ENCODE results near the gene TTC9B.
"Not testable (repeated sequence)": the region's sequence is repeated elsewhere in the genome, so short reads cannot be mapped to it uniquely, and the experiment has no call there.

Gene TTC9B

DNA sequence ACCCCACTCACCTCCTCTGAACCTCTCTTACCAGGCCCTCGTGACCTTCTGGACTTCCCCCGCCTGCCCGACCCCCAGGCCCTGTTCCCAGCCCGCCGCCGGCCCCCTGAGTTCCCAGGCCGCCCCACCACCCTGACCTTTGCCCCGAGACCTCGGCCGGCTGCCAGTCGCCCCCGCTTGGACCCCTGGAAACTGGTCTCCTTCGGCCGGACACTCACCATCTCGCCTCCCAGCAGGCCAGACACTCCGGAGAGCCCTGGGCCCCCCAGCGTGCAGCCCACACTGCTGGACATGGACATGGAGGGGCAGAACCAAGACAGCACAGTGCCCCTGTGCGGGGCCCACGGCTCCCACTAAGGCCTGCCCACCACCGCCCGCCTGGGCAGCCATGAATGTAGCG is 3.2 kb downstream of the TTC9B start:
- no peak for DNase-seq (ENCODE audit: low spot score)

DNA sequence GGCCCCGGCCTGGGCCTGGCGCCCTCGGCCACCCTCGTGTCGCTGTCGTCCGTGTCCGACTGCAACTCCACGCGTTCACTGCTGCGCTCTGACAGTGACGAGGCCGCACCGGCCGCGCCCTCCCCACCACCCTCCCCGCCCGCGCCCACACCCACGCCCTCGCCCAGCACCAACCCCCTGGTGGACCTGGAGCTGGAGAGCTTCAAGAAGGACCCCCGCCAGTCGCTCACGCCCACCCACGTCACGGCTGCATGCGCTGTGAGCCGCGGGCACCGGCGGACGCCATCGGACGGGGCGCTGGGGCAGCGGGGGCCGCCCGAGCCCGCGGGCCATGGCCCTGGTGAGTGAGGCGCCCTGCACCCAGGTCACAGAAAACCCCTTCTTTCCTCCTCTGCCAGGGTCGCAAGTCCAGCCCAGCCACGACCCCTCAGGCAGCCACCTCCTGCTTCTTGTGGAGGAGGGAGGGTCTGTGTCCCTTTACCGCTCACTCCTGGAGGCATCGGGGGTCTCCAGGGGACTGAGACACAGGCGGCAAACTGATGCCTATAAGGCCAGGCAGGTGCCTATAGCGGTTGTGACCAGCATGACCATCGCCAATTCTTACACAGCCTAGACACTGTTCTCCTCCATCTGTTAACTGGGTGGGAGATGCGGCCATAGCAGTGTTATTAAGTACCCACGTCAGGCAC is 4.2 kb downstream of the TTC9B start:
- DNase-seq (ENCODE audit: low spot score) = no peak

DNA sequence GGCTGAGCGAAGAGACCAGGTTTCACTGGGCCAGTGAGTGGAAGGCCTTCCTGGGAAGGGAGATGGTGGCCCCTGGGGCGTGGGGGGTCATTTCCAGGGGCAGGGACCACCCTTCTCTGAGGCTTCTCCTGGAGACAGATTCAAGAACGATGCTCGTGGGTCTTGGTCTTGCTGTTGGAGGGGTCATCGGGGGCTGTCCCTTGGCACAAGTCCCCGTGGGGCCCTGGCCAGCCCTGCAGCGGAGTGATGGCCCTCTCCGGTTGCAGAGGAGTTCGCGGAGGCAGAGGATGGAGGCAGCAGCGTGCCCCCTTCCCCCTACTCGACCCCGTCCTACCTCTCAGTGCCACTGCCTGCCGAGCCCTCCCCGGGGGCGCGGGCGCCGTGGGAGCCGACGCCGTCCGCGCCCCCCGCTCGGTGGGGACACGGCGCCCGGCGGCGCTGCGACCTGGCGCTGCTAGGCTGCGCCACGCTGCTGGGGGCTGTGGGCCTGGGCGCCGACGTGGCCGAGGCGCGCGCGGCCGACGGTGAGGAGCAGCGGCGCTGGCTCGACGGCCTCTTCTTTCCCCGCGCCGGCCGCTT is 4.8 kb downstream of the TTC9B start:
- DNase-seq (ENCODE audit: low spot score) = no peak

DNA sequence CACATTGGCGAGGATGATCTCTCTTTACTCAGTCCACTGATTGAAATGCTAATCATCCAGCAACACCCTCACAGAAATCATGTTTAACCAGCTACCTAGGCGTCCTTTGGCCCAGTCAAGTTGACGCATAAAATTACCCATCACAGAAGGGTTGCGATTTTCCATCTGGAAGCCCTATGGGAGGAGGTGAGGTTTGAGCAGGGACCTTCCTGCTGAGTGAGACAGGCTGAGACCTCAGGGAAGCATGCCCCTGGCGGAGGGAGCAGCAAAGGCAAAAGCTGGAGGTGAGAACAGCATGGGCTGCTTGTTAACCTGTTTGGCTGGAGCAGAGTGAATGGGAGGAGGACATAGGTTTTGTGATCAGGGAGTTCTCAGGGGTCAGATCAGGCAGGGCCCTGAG is 7.3 kb downstream of the TTC9B start:
- no peak for DNase-seq (ENCODE audit: low spot score)

DNA sequence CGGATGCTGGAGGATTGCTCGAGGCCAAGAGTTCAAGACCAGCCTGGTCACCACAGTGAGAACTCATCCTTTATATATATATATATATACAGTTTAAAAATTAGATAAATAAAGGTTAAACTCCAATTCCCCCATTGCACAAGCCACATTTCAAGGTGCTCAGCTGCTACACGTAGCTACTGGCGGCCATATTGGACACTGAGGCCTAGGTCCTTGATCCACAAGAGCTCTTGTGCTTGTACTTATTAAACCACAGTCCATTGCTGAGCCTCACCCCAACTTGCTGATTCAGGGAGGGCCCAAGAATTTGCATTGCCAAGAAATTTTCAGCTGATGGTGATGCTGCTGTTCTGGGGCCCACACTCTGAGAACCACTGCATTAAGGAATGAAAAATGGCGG is 9.6 kb downstream of the TTC9B start:
- DNase-seq (ENCODE audit: low spot score) = no peak

DNA sequence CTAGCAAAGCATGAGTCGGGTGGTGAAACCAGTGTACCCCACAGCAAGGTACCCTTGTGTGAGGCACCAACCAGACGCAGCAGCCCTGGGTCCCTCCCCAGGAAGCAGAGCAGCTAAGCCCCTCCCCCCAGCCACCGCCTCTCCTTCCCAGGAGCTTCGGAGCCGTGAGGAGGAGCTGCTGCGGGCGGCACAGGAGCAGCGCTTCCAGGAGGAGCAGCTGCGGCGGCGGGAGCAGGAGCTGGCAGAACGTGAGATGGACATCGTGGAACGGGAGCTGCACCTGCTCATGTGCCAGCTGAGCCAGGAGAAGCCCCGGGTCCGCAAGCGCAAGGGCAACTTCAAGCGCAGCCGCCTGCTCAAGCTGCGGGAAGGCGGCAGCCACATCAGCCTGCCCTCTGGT is 12.4 kb downstream of the TTC9B start:
- no peak for DNase-seq (ENCODE audit: low spot score)

DNA sequence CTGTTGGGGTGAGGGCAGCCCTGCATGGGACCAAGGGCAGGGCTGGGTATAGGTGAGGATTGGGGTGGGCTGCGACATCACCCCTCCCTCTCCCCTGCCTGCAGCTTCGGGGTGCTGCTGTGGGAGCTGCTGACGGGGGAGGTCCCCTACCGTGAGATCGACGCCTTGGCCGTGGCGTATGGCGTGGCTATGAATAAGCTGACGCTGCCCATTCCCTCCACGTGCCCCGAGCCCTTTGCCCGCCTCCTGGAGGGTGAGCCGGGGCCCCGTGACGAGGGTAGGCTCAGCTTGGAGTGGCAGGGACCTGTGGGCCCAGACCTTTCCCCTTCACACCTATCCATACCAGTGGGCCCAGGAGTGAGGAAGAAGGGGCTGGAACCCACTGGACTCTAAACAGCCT is 13.8 kb downstream of the TTC9B start:
- no peak for DNase-seq (ENCODE audit: low spot score)

DNA sequence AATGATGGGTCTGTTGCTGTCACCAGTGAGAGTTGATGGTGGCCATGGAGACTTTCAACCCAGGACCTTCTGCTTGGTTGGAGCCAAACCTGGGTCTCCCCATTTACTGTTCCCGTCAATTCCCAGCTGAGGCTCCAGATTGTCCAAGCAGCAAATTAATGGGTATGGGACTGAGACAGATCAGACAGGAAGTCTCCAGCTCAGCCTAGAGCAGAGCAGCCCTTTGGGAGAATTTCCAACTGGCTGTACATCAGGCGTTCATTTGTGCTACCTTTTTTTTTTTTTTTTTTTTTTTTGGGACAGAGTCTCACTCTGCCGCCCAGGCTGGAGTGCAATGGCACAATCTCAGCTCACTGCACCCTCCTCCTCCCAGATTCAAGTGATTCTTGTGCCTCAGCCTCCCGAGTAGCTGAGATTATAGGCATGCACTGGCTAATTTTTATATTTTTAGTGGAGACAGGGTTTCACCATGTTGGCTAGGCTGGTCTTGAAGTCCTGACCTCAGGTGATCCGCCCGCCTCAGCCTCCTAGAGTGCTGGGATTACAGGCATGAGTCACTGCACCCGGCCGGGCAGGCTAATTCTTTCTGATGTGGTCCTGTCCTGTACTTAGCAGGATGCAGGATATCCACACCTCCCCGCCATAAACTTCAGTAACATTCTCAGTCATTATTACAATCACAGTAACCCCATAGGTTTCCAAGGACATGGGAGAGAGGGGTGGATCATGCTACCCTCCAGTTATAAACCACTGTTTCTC is 17.7 kb downstream of the TTC9B start:
- DNase-seq (ENCODE audit: low spot score) = no peak

DNA sequence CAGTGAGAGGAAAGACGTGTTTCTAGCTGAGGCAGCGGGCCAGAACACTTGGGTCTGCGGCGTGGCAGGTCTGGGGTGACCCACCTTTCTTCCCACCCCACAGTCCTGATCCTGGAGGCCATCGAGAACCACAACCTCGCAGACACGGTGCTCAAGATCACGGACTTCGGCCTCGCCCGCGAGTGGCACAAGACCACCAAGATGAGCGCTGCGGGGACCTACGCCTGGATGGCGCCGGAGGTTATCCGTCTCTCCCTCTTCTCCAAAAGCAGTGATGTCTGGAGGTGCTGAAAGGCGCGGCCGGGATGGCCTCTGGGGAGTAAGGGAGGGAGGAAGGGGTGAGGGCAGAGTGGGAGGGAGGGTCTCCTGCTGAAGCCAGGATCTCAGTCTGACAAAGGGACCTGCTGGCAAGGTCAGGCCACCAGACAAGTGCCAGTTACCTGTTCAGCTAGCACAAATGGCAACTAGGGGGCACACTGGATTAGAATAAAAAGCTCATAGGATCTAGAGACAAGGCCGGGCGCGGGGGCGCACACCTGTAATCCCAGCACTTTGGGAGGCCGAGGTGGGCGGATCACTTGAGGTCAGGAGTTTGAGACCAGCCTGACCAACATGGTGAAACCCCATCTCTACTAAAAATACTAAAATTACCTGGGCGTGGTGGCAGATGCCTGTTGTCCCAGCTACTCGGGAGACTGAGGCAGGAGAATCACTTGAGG is 19.8 kb downstream of the TTC9B start:
- DNase-seq (ENCODE audit: low spot score) = no peak

DNA sequence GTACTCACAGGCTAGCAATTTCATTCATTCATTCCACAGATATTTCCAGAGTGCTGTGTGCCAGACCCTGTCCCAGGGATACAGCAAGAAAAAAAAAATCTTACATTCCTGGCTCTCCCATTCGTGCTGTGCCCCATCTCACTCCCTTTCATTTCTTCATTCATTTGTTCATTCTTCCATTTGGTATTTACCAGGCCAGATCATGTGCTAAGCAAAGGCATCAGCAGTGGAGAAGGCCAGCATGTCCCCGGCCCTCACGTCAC is 24.7 kb downstream of the TTC9B start:
- DNase-seq (ENCODE audit: low spot score) = no peak

DNA sequence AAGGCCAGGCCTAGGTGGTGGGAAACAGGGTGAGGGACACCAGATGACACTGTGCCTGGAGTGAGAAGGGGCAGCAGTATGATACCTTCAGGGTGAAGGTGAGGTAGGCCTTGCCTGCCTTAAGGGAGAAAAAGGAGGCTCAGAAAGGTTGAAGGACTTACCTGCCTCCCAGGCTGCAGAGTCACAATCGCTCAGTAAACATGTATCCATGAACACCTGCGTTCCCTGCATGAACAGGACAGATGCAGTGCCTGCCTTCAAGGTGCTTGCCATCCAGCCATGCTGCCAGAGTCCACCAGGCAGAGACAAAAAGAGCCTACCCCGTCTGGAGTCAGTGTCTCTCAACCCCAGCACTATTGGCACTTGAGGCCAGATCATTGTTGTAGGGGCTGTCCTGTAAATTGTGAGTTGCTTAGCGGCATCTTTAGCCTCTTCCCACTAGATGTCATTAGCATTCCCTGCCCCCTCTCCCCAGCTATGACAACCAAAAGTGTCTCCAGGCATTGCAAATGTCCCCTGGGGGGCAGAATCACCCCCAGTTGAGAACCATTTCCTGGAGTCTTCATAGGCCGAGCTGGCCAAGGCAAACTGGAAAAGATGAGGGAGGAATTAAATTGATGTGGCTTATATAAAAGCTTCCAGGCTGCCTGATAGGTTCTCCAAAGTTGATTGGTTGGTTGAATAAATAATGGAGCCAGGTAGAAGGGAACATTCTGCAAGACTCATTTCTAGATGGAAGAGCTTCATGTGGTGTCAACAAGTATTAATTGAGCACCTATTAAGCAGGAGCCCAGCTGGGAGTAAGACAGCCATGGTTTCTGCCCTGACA is 25.2 kb downstream of the TTC9B start:
- DNase-seq (ENCODE audit: low spot score) = no peak

DNA sequence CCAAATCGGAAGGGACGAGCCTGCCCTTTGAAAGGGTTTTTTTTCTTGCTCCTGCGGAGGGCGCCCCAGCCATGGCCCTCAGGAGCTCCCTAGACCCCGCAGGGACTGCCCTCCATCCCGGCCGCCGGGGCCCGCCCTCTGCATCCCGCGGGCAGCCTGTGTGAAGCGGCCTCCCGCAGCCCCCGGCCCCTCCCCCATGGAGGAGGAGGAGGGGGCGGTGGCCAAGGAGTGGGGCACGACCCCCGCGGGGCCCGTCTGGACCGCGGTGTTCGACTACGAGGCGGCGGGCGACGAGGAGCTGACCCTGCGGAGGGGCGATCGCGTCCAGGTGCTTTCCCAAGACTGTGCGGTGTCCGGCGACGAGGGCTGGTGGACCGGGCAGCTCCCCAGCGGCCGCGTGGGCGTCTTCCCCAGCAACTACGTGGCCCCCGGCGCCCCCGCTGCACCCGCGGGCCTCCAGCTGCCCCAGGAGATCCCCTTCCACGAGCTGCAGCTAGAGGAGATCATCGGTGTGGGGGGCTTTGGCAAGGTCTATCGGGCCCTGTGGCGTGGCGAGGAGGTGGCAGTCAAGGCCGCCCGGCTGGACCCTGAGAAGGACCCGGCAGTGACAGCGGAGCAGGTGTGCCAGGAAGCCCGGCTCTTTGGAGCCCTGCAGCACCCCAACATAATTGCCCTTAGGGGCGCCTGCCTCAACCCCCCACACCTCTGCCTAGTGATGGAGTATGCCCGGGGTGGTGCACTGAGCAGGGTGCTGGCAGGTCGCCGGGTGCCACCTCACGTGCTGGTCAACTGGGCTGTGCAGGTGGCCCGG is 26.1 kb downstream of the TTC9B start:
- no peak for DNase-seq (ENCODE audit: low spot score)

DNA sequence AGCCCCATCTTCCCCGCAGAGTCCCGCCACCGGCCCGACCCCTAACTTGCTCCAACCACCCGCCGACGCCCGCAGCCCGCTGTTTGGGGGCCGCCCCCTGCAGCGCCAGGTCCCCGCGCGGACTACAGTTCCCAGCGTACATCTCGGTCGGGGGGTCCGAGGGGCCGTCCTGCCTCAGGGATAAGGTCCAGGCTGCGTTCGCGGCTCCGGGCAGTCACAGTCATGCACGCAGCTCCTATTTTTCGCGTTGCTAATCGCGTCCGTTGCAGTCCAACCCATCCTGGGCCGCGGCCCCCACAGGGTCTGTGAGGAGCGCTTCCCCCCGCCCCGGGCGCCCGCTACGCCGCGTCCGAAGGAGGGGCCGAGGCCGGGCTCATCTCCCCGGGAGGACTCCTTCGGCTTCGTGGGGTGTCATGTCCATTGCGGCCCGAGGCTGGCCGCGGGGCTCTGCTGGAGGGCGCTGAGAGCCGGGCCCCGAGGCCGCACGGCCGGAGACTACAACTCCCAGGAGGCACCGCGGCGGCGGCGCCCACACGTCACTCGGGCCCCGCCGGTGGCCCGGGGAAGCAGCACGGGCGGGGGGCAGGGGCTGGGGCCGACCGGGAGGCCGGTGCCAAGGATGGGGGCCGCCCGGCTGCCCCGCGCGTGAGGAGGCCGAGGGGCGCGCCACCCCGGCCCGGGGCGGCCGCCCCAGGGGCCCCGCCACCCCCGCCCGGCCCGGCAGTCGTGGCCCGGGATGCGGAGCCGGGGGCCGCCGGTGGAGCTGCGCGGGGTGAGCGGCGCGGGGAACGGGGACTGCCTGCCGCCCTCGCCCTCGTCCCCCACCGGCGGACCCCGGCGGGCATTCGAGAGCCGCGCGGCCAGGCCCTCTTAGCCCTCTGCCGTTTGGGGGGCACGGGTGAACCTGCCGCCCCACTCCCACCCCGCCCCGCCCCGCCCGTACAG is 27.0 kb downstream of the TTC9B start, which contains the start of gene MAP3K10:
MAP3K10 (plus strand) TSS at position 536 of the 945 bp plus-strand sequence. CDS start 606 bp downstream, outside the sequence.
- peak; percentile 67 for DNase-seq (ENCODE audit: low spot score)

DNA sequence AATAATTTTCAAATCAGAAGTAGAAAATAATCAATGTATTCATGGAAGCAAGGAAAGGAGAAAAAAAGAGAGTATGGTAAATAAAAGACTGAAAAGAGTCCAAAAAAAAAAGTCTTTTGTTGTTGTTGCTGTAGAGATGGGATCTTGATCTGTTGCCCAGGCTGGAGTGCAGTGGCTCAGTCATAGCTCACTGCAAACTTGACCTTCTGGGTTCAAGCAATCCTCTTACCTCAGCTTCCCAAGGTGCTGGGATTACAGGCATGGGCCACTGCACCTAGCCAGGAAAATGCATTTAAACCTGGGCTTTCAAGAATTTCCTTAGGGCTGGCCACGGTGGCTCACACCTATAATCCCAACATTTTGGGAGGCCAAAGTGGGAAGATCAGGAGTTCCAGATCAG is 33.9 kb downstream of the TTC9B start:
- DNase-seq (ENCODE audit: low spot score) = no peak

DNA sequence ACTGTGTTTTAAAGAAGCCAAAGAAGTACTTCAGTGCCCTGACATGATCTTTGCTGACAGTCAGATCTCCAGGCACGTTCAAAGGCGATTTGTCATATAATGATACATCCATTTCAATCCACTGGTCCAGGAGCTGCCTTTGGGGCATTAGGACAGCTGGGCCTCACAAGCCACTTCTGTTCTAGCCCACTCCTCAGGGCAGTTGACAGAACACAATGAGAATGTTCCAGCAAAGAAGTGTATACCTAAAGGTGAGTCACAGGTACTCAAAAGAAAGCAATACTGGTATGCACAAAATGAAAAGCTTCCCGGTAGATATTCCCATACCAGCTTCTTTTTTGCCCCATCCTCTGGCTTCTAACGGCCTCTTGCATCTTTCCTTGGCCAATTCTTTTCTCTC is 39.4 kb downstream of the TTC9B start:
- DNase-seq (ENCODE audit: low spot score) = no peak

DNA sequence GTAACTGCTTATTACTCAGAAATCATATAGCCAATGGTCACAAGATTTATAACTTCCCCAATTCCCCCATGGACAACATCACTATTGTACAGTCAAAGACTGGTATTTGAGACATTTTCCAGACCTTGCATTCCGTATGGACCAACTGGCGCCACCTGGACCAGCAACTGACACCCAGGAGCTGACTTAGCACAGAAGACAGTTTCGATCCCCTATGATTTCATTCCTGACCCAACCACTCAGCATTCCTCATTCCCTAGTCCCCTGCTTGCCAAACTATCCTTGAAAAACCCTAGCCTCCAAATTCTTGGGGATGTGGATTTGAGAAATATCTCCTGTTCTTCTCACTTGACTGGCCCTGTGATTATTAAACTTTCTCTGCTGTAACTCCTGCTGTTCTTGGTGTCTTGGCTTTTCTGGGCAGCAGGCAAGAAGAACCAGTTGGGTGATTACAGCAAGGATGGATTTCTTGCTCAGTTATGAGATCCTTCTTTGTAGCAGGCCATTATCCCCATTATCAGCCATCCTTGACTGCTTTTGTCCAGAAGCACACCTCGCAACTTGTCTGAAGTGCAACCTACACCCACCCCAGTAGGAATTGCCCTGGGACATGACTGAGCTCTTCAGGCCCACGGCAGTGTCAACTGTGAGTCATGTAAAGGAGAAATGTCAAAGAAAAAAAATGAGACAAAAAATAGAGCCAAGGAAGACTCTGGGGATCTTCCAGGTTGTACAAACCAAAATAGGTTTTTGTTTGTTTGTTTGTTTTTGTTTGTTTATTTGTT is 40.7 kb downstream of the TTC9B start:
- no peak for DNase-seq (ENCODE audit: low spot score)

DNA sequence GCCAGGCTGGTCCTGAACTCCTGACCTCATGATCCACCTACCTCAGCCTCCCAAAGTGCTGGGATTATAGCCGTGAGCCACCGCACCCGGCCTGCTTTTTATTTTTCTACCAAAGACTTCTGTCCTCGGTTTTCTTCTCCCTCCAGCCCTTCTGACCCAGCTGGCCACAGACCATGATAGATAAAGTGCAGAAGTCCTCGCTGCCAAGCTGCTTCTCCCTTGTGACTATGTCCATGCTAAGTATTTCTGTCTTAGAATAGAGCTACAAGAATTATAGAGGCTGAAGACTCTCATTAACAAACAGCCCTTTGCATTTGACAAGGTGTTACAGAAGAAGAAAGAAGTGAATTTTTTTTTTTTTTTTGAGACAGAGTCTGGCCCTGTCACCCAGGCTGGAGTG is 42.4 kb downstream of the TTC9B start:
- no peak for DNase-seq (ENCODE audit: low spot score)

DNA sequence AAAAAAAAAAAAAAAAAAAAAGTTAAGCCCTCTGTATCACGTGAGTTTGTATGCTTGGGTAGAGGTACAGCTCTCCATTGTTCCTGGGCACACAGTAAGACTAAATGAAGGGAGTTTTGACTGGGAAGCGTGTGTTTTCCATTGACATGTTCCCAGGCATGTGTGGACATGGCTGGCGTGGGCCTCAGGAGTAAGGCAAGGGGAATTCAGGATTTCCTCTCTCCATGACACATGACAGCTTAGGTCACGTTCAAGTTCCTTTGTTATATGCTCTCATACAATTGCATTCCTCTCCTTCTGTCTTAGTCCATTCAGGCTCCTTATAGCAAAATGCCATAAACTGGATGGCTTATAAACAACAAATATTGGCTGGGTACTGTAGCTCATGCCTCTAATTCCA is 44.1 kb downstream of the TTC9B start:
- DNase-seq (ENCODE audit: low spot score) = no peak

DNA sequence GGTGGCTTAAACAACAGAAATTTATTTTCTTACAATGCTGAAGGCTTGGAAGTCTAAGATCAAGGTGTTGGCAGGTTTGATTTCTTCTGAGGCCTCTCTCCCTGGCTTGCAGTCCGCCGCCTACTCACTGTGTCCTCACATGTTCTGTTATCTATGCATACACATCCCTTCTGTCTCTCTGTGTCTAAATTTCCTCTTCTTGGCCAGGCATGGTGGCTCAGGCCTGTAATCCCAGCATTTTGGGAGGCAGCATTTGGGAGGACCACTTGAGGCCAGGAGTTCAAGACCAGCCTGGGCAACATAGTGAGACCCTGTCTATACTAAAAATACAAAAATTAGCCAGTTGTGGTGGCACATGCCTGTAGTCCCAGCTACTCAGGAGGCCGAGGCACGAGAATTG is 46.9 kb downstream of the TTC9B start:
- not testable (repeated sequence) for DNase-seq (ENCODE audit: low spot score)
